Subcutaneous adipose tissue (tissue), 4 donors: ENCODE data around the gene SFPQ. TPM values are rescaled to one million over a fixed set of nuclear protein-coding genes. Genes with fewer than 3 reads are reported as not detected.

ENCODE experiments used
- CTCF ChIP-seq: fragments of 450-650 bp; IDR thresholded peaks from one replicate; pipeline ENCODE4 v1.5.1; 2016; ENCODE audit warnings: low read depth, mild to moderate bottlenecking, control low read depth, antibody characterized with exemption, moderate library complexity
- total RNA-seq, 4 donors: library from RNA; depleted of rRNA; stranded (reverse); fragments of >200 nt; gene quantifications; one replicate each; pipeline ENCODE4 v1.1.0, GENCODE V29; 2016

Gene SFPQ
- total RNA-seq, 4 donors from 2014 or later: 163 to 267 (median 218) TPM

DNA sequence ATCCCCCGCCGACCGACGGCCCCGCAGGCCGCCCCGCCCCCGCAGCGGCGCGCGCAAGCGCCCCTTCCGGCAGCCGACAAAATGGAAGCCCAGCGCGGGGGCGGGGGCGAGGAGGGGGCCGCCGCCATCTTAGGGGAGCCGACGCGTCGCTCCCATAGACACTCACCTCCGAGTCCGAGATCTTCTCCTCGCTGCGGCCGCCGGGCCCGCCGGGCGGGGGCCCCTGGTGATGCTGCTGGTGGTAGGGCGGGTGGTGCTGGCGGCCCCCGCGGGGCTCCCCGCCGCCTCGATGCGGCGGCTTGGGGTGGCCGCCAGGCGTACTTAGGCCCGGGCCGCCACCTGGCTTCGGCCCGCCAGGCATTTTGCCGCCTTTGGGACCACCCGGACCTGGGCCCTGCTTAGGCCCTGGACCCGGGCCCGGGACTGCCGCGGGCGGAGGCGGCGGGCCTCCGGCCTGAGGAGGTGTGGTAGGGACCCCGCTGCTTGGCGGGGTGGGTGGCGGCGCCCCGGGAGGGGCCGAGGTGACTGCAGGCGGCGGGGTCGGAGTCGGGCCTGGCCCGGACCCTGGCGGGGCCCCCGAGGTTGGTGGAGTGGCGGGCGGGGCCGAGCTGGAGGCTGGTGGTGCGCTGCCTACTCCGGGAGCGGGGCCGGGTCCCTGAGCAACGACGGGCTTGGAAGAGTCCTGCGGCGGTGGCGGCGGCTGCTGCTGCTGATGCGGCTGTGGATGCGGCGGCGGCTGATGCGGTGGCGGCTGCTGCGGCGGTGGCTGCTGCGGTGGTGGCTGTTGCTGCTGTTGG lies 691 bp downstream of the SFPQ start:
- no peak for TF ChIP-seq CTCF

DNA sequence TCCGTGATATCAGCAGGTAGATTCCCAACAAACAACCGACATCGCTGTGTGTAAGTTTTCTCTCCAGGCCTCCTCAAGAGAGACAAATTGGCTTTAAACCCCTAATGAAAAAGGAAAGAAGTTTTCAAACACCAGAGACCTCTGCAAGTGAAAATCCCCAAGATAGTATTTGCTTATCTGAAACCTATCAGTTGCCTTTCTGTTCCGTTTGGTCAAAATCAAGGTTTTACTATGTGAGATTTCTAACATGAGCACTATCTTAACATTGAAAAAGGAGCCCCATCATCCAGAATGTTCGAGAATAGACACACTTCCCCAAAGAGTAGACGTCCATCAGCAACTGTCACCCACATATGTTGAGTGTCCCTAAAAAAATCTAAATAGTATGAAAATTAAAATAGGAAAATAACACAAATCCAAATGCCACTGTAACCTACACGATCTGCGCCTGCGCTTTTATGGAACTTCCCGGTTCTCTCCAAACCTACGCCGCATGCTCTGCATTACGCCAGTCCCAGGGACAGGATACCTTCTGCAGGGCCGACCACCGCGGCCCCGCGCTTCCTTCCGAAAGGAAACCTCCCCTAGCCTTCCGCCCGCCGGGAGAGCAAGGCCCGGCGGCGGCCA lies 1.4 kb downstream of the SFPQ start:
- no peak for TF ChIP-seq CTCF

GRCh38 chr1:35190784-35191183 lies 2.2 kb downstream of the SFPQ start:
- no peak for TF ChIP-seq CTCF

DNA sequence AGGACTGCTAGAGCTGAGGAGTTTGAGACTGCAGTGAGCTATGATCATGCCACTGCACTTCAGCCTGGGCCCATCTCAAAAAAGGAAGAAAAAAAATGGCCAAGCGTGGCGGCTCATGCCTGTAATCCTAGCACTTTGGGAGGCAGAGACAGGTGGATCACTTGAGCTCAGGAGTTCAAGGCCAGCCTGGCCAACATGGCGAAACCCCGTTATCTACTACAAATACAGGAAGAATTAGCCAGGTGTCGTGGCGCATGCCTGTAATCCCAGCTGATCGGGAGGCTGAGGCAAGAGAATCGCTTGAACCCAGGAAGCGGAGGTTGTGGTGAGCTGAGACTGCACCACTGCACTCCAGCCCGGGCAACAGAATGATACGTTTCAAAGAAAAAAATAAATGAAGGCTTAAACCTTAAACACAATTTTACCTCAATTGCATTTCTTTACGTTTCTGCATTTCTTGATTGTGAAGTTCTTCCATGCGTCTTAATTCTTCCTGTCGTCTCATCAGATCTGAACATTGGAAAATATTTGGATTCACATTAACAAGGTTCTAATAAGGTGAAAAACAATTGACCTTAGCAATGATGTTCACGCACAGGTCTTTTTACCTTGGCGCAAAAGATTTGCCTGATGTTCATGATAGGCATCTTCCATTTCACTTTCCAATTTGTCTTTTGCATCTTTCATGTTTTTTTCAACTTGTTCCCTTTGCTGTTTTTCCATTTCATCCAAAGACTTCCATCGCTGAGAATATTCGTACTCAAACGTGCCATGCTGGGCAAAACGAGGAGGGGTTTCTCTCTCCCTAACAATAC lies 4.2 kb downstream of the SFPQ start:
- TF ChIP-seq CTCF: no peak

- TF ChIP-seq CTCF: no peak
Measured at GRCh38 chr1:35187816-35188342, 5.1 kb downstream of the SFPQ start.

GRCh38 chr1:35186239-35186638 lies 6.7 kb downstream of the SFPQ start:
- no peak for TF ChIP-seq CTCF

DNA sequence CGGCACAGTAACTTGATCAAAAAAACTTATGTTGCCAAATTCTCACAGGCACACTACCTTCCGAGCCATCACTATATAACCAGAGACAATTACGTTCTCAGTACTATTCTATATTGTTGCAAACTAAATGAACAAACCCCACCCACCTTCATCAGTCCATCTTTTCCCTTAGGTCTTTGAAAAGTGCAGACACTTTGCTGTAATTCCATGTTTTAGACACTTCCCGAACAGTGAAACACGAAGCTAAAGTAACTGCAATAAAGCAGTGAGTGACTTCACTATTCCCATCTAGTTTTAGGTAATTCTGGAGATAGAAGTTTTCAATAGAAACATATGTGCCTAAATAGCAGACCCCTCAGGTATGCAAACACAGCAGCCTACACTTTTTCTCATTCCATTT lies 7.7 kb downstream of the SFPQ start:
- TF ChIP-seq CTCF: no peak
